ENCODE results near the gene PRMT9.

The PRMT9 gene

DNA sequence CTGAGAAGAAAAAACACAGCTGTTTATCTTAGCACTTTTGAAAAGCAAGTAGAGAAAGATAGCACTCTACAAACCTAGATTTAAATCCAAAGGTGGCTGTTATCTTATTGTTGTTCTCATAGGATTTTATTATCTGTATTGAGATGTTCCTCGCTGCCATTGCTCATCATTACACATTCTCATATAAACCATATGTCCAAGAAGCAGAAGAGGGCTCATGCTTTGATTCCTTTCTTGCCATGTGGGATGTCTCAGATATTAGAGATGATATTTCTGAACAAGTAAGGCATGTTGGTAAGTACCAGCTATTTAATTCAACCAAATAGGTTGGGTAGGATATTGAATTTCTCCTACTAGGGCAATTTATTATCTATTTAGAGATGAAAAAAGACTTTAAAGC, 50.3 kb downstream of the PRMT9 start:
- Histone ChIP-seq H3K4ac (ENCODE audit: low read depth in 1 of 2, low read length in 2 of 2) (no peak overlapping the region), H2BK12ac (ENCODE audit: low read length in 2 of 2) (no peak overlapping the region), H3K27me3 (ENCODE audit: control insufficient read depth in 1 of 2, insufficient read depth in 1 of 2, low read length in 2 of 2) (no peaks in the 10 kb centered on the region), H3K9ac (ENCODE audit: low read length) (no peak overlapping the region), H3K4me2 (ENCODE audit: low read length, poor library complexity, severe bottlenecking) (no peak overlapping the region), H3K9me3 (ENCODE audit: control insufficient read depth, low read length) (peaks cover 11% of the 10 kb centered on the region), H3K27ac (ENCODE audit: low read length, poor library complexity, severe bottlenecking) (no peak overlapping the region), H3K23ac (ENCODE audit: low read length in 2 of 2) (no peak overlapping the region), H2BK5ac (ENCODE audit: low read depth, low read length, poor library complexity, severe bottlenecking) (no peak overlapping the region), H3K79me1 (replicated peaks; ENCODE audit: low read length, poor library complexity, severe bottlenecking) (peaks cover 2% of the 10 kb centered on the region), H3K18ac (ENCODE audit: low read depth in 1 of 2, low read length in 2 of 2) (no peak overlapping the region), H3K36me3 (ENCODE audit: control insufficient read depth in 1 of 2, insufficient read depth in 2 of 2, low read depth in 1 of 2, low read length in 2 of 2) (peaks cover 10 to 98% of the 10 kb centered on the region in 2 experiments), H2AK5ac (ENCODE audit: low read length, severe bottlenecking) (no peak overlapping the region), H2BK120ac (ENCODE audit: low read depth, low read length) (no peak overlapping the region), H3K4me1 (ENCODE audit: control insufficient read depth, insufficient read depth, low read depth, low read length) (no peaks in the 10 kb centered on the region), H4K8ac (ENCODE audit: low read length) (no peak overlapping the region), H4K91ac (ENCODE audit: low read length) (no peak overlapping the region), H3K14ac (ENCODE audit: low read length in 2 of 2) (no peak overlapping the region), H2BK15ac (ENCODE audit: low read depth, poor library complexity, severe bottlenecking) (no peak overlapping the region), H3K4me3 (ENCODE audit: insufficient read depth in 1 of 2, low read depth in 1 of 2, low read length in 2 of 2) (no peak overlapping the region), H2AFZ (ENCODE audit: low read depth, low read length) (no peak overlapping the region)
- no peak for DNase-seq
- no CpG with 5 or more reads among the region's 1 CpG for WGBS

GRCh38 chr4:147633113-147633512, 50.9 kb downstream of the PRMT9 start:
- Histone ChIP-seq H2AK5ac (ENCODE audit: low read length, severe bottlenecking) (no peak overlapping the region), H3K9me3 (ENCODE audit: control insufficient read depth, low read length) (peaks cover 11% of the 10 kb centered on the region)
- 80% methylated on average over 3 of the region's 3 CpGs for WGBS

DNA sequence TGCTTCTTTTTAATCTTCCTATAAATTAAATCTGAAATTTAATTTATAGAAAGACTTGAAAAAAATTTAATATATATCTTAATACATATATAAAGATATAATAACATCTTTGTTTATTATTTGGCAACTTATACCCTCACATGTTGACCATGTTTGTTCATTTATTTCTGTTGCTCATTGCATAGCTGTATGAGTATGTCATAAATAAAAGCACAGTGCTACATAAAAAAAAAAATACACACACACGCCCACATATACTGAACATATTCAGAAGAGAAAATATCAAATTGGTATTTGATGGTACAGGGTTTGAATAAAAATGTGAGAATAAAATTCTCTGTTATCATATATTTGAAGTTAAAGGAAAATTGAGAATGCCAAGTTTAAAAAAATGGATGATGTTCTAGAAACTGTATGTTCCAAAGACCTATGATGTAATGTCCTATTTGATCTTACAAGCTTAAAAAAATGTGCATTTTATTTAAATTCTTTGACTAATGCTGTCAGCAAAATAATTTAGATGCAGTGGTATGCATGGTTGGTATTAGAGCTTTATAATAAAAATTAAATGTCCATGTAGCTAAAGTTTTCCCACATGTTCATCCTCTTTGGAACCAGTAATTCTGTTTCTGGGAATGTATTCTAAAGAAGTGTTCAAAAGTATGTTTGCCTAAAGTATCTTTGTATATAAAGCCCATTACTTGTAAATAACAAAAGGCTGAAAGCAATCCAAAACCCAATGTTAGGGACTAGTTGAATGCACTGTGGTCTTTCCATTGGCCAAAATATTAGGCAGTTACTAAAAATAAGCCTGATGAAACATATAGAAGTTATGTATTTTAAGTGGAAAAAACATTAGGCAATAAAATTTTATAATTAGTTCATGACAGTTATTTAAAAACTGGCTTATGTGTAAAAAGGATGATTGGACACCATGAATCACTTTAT, 53.9 kb downstream of the PRMT9 start:
- Histone ChIP-seq H3K79me1 (replicated peaks; ENCODE audit: low read length, poor library complexity, severe bottlenecking) (peaks cover 11% of the 10 kb centered on the region), H3K18ac (ENCODE audit: low read depth in 1 of 2, low read length in 2 of 2) (no peak overlapping the region), H3K4ac (ENCODE audit: low read depth in 1 of 2, low read length in 2 of 2) (no peak overlapping the region), H3K4me2 (ENCODE audit: low read length, poor library complexity, severe bottlenecking) (no peak overlapping the region), H2BK12ac (ENCODE audit: low read length in 2 of 2) (no peak overlapping the region), H3K4me3 (ENCODE audit: insufficient read depth in 1 of 2, low read depth in 1 of 2, low read length in 2 of 2) (no peak overlapping the region), H3K23ac (ENCODE audit: low read length in 2 of 2) (no peak overlapping the region), H3K9ac (ENCODE audit: low read length) (no peak overlapping the region), H3K27me3 (ENCODE audit: control insufficient read depth in 1 of 2, insufficient read depth in 1 of 2, low read length in 2 of 2) (no peaks in the 10 kb centered on the region), H2BK5ac (ENCODE audit: low read depth, low read length, poor library complexity, severe bottlenecking) (no peak overlapping the region), H4K91ac (ENCODE audit: low read length) (no peak overlapping the region), H2BK120ac (ENCODE audit: low read depth, low read length) (no peak overlapping the region), H3K4me1 (ENCODE audit: control insufficient read depth, insufficient read depth, low read depth, low read length) (no peaks in the 10 kb centered on the region), H2AFZ (ENCODE audit: low read depth, low read length) (no peak overlapping the region), H3K36me3 (ENCODE audit: control insufficient read depth in 1 of 2, insufficient read depth in 2 of 2, low read depth in 1 of 2, low read length in 2 of 2) (peaks cover 24 to 98% of the 10 kb centered on the region in 2 experiments), H3K27ac (ENCODE audit: low read length, poor library complexity, severe bottlenecking) (no peak overlapping the region), H3K14ac (ENCODE audit: low read length in 2 of 2) (no peak overlapping the region), H4K8ac (ENCODE audit: low read length) (no peak overlapping the region), H3K9me3 (ENCODE audit: control insufficient read depth, low read length) (no peaks in the 10 kb centered on the region), H2AK5ac (ENCODE audit: low read length, severe bottlenecking) (no peak overlapping the region), H2BK15ac (ENCODE audit: low read depth, poor library complexity, severe bottlenecking) (no peak overlapping the region)
- no peak for DNase-seq
- no CpG with 5 or more reads among the region's 1 CpG for WGBS

More at GRCh38 chr4:147633113-147633512, 50.9 kb downstream of the PRMT9 start:
- peaks cover 10 to 98% of the 10 kb centered on the region in 2 experiments for H3K36me3 ChIP-seq (ENCODE audit: control insufficient read depth in 1 of 2, insufficient read depth in 2 of 2, low read depth in 1 of 2, low read length in 2 of 2)
- no peak overlapping the region for H2BK5ac ChIP-seq (ENCODE audit: low read depth, low read length, poor library complexity, severe bottlenecking)
- peak overlapping the region; percentile 47 for H3K27ac ChIP-seq (ENCODE audit: low read length, poor library complexity, severe bottlenecking)
- H3K4ac ChIP-seq (ENCODE audit: low read depth in 1 of 2, low read length in 2 of 2) = no peak overlapping the region
- no peak overlapping the region for H3K4me3 ChIP-seq (ENCODE audit: insufficient read depth in 1 of 2, low read depth in 1 of 2, low read length in 2 of 2)
- H3K23ac ChIP-seq (ENCODE audit: low read length in 2 of 2) = no peak overlapping the region
- H3K14ac ChIP-seq (ENCODE audit: low read length in 2 of 2) = no peak overlapping the region
- no peak overlapping the region for H3K9ac ChIP-seq (ENCODE audit: low read length)
- no peak overlapping the region for H2BK12ac ChIP-seq (ENCODE audit: low read length in 2 of 2)
- no peaks in the 10 kb centered on the region for H3K27me3 ChIP-seq (ENCODE audit: control insufficient read depth in 1 of 2, insufficient read depth in 1 of 2, low read length in 2 of 2)
- H3K18ac ChIP-seq (ENCODE audit: low read depth in 1 of 2, low read length in 2 of 2) = no peak overlapping the region
- no peak overlapping the region for H4K91ac ChIP-seq (ENCODE audit: low read length)
- no peak overlapping the region for H2BK120ac ChIP-seq (ENCODE audit: low read depth, low read length)
- peak; percentile 15 for DNase-seq
- H3K4me1 ChIP-seq (ENCODE audit: control insufficient read depth, insufficient read depth, low read depth, low read length) = no peaks in the 10 kb centered on the region
- H2AFZ ChIP-seq (ENCODE audit: low read depth, low read length) = no peak overlapping the region
- H4K8ac ChIP-seq (ENCODE audit: low read length) = no peak overlapping the region
- no peak overlapping the region for H2BK15ac ChIP-seq (ENCODE audit: low read depth, poor library complexity, severe bottlenecking)
- peaks cover 2% of the 10 kb centered on the region for H3K79me1 ChIP-seq (replicated peaks; ENCODE audit: low read length, poor library complexity, severe bottlenecking)
- H3K4me2 ChIP-seq (ENCODE audit: low read length, poor library complexity, severe bottlenecking) = no peak overlapping the region

DNA sequence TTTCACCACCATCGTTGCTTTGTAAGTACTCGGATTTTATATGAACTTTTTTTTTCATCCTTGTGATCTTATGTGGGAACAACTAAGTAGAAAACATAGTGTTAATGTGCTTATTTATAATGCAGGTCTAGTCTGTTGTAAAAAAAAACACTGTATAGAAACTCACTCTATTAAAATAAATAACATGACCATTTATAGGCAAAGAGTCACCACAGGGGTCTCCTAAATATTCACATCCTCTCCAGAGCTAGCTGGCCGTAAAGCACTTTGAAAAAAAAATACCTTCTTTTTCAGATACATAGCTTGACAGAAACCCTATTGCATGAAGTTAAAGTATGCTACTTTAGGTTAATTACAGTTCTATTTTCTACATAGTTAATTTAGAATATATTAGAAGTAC, 55.5 kb downstream of the PRMT9 start:
- no peak for DNase-seq
- Histone ChIP-seq H2BK12ac (ENCODE audit: low read length in 2 of 2) (no peak overlapping the region), H3K9me3 (ENCODE audit: control insufficient read depth, low read length) (no peaks in the 10 kb centered on the region), H2BK120ac (ENCODE audit: low read depth, low read length) (no peak overlapping the region), H4K91ac (ENCODE audit: low read length) (no peak overlapping the region), H4K8ac (ENCODE audit: low read length) (no peak overlapping the region), H2BK5ac (ENCODE audit: low read depth, low read length, poor library complexity, severe bottlenecking) (no peak overlapping the region), H3K27me3 (ENCODE audit: control insufficient read depth in 1 of 2, insufficient read depth in 1 of 2, low read length in 2 of 2) (no peaks in the 10 kb centered on the region), H3K79me1 (replicated peaks; ENCODE audit: low read length, poor library complexity, severe bottlenecking) (peaks cover 13% of the 10 kb centered on the region), H3K14ac (ENCODE audit: low read length in 2 of 2) (no peak overlapping the region), H3K36me3 (ENCODE audit: control insufficient read depth in 1 of 2, insufficient read depth in 2 of 2, low read depth in 1 of 2, low read length in 2 of 2) (peaks cover 20 to 96% of the 10 kb centered on the region in 2 experiments), H3K4ac (ENCODE audit: low read depth in 1 of 2, low read length in 2 of 2) (no peak overlapping the region), H2BK15ac (ENCODE audit: low read depth, poor library complexity, severe bottlenecking) (no peak overlapping the region), H3K27ac (ENCODE audit: low read length, poor library complexity, severe bottlenecking) (no peak overlapping the region), H3K4me1 (ENCODE audit: control insufficient read depth, insufficient read depth, low read depth, low read length) (no peaks in the 10 kb centered on the region), H3K18ac (ENCODE audit: low read depth in 1 of 2, low read length in 2 of 2) (no peak overlapping the region), H2AFZ (ENCODE audit: low read depth, low read length) (no peak overlapping the region), H3K4me3 (ENCODE audit: insufficient read depth in 1 of 2, low read depth in 1 of 2, low read length in 2 of 2) (no peak overlapping the region), H2AK5ac (ENCODE audit: low read length, severe bottlenecking) (no peak overlapping the region), H3K4me2 (ENCODE audit: low read length, poor library complexity, severe bottlenecking) (no peak overlapping the region), H3K9ac (ENCODE audit: low read length) (no peak overlapping the region), H3K23ac (ENCODE audit: low read length in 2 of 2) (no peak overlapping the region)
- no CpG with 5 or more reads among the region's 3 CpGs for WGBS

All from mesenchymal stem cell (in vitro differentiated cells and primary cell).